K562 (cell line): Measurements from ENCODE around the gene C3. TPM values are rescaled to one million over a fixed set of nuclear protein-coding genes. Genes with fewer than 3 reads are reported as not detected.

ENCODE experiments used
- ADNP ChIP-seq: fragments of 200-800 bp; sonication (Bioruptor generic); IDR thresholded peaks from 2 replicates; pipeline ENCODE4 v1.6.1; 2016; ENCODE audit warnings: missing genetic modification characterization, missing compliant biosample characterization
- ATF1 ChIP-seq, 2 experiments: fragments of 450-650 bp in 1 of 2; IDR thresholded peaks; 2 replicates each; pipeline ENCODE4 v1.6.1; 2016; ENCODE audit warnings: missing compliant biosample characterization in 1 of 2, missing genetic modification characterization in 1 of 2
- ATF7 ChIP-seq: fragments of 450-650 bp; IDR thresholded peaks from 2 replicates; pipeline ENCODE4 v1.7.1; 2014; ENCODE audit warnings: mild to moderate bottlenecking, moderate library complexity
- C11orf30 ChIP-seq: fragments of 450-650 bp; IDR thresholded peaks from 2 replicates; pipeline ENCODE4 v1.6.1; 2016; ENCODE audit warnings: low read depth, mild to moderate bottlenecking
- CBFA2T2 ChIP-seq: fragments of 450-650 bp; conservative IDR thresholded peaks from 2 replicates; pipeline ENCODE4 v1.6.1; 2017; ENCODE audit warnings: mild to moderate bottlenecking
- DDX20 ChIP-seq: fragments of 450-650 bp; IDR thresholded peaks from 2 replicates; pipeline ENCODE4 v1.6.1; 2016; ENCODE audit warnings: missing genetic modification characterization, low read depth, mild to moderate bottlenecking, missing compliant biosample characterization, moderate library complexity
- FOXM1 ChIP-seq, 2 experiments: fragments of 450-650 bp in 1 of 2; sonication (generic) in 1 of 2; formaldehyde crosslinking in 1 of 2; IDR thresholded peaks; 2 replicates each; pipeline versions ENCODE4 v1.6.1 to v1.9.0; 2017 to 2022; ENCODE audit warnings: low read depth in 2 of 2, mild to moderate bottlenecking in 2 of 2, missing genetic modification reagents in 1 of 2, moderate library complexity in 1 of 2
- KDM5B ChIP-seq: fragments of 200-600 bp; sonication (generic); IDR thresholded peaks from 2 replicates; pipeline ENCODE4 v1.6.1; 2012; ENCODE audit warnings: low read depth, mild to moderate bottlenecking, moderate library complexity, low read length, control low read depth, inconsistent platforms; ENCODE audit not compliant: insufficient replicate concordance
- KHSRP ChIP-seq: fragments of 450-650 bp; IDR thresholded peaks from 2 replicates; pipeline ENCODE4 v1.6.1; 2017
- L3MBTL2 ChIP-seq: fragments of 450-650 bp; IDR thresholded peaks from 2 replicates; pipeline ENCODE4 v1.6.1; 2016; ENCODE audit warnings: mild to moderate bottlenecking, moderate library complexity
- MCM3 ChIP-seq: fragments of 450-650 bp; IDR thresholded peaks from 2 replicates; pipeline ENCODE4 v1.6.1; 2016
- NR4A1 ChIP-seq, 2 experiments: fragments of 250-450 bp in 1 of 2; fragments of 450-650 bp in 1 of 2; sonication (Bioruptor Pico) in 1 of 2; IDR thresholded peaks; 2 replicates each; pipeline versions ENCODE4 v1.4.0 to v1.6.1; 2016 to 2020; ENCODE audit warnings: mild to moderate bottlenecking in 2 of 2, missing compliant biosample characterization in 1 of 2, missing genetic modification characterization in 1 of 2, moderate library complexity in 1 of 2
- PHB ChIP-seq: fragments of 250-450 bp; sonication (Bioruptor Pico); IDR thresholded peaks from 2 replicates; pipeline ENCODE4 v1.5.0; 2021
- PPARD ChIP-seq: fragments of 250-450 bp; sonication (Bioruptor Pico); IDR thresholded peaks from 2 replicates; pipeline ENCODE4 v1.8.0; 2022; ENCODE audit warnings: inconsistent platforms, mild to moderate bottlenecking, moderate library complexity
- STAT5B ChIP-seq: fragments of 250-450 bp; sonication (Bioruptor Pico); IDR thresholded peaks from 2 replicates; pipeline ENCODE4 v1.8.0; 2021; ENCODE audit warnings: mild to moderate bottlenecking, inconsistent platforms
- TAF1 ChIP-seq: IDR thresholded peaks from 2 replicates; pipeline ENCODE4 v1.6.1; 2011; ENCODE audit warnings: mild to moderate bottlenecking, low read length, moderate library complexity; ENCODE audit not compliant: insufficient read depth, control insufficient read depth, severe bottlenecking; ENCODE audit errors: extremely low read depth
- TBP ChIP-seq: optimal IDR thresholded peaks from 2 replicates; pipeline ENCODE3; 2011; ENCODE audit warnings: low read depth, low read length, improper control_type of control experiment
- ZKSCAN1 ChIP-seq: fragments of 150-350 bp; IDR thresholded peaks from 2 replicates; pipeline ENCODE4 v1.6.1; 2016; ENCODE audit warnings: low read depth, low read length
- ZNF124 ChIP-seq: sonication (generic); formaldehyde crosslinking; IDR thresholded peaks from 2 replicates; pipeline ENCODE4 v1.8.1; 2022; ENCODE audit warnings: missing genetic modification reagents
- ZNF696 ChIP-seq: fragments of 250-450 bp; sonication (Bioruptor Pico); conservative IDR thresholded peaks from 2 replicates; pipeline ENCODE4 v1.4.0; 2020; ENCODE audit warnings: mild to moderate bottlenecking, moderate library complexity
- polyA plus RNA-seq, 8 experiments: library from polyadenylated mRNA; depleted of rRNA in 4 of 8; stranded (reverse) in 5 of 8; unstranded in 3 of 8; fragments of >200 nt; fragmentation: Nextera tagmentation in 2 of 8; fragmentation: Illumina TruSeq in 1 of 8; extraction: Ambion mirVana in 2 of 8; extraction: Trizol in 1 of 8; gene quantifications; 2 replicates each; pipeline versions ENCODE4 v1.2.1 to v1.2.3, GENCODE V29; 2011 to 2014; ENCODE audit warnings: inconsistent platforms in 1 of 8, missing spikeins in 1 of 8
- total RNA-seq, 7 experiments: library from RNA; depleted of rRNA in 6 of 7; stranded (reverse); fragments of >200 nt in 6 of 7; fragmentation: Illumina TruSeq in 2 of 7; extraction: Trizol in 2 of 7; gene quantifications; 2 replicates each; pipeline versions ENCODE4 v1.2.1 to v1.2.3, GENCODE V29; 2011 to 2021; ENCODE audit warnings: low replicate concordance in 1 of 7
- TF ChIP-seq, protein P1 (sequence below): fragments of 250-450 bp; sonication (Bioruptor Pico); IDR thresholded peaks from 2 replicates; pipeline ENCODE4 v1.6.1; 2021; ENCODE audit warnings: mild to moderate bottlenecking
- TF ChIP-seq, protein P2 (sequence below): sonication (generic); formaldehyde crosslinking; IDR thresholded peaks from 2 replicates; pipeline ENCODE4 v1.9.0; 2022; ENCODE audit warnings: mild to moderate bottlenecking, missing genetic modification reagents

C3 gene
- total and polyA plus RNA-seq, 9 of the 15 experiments (the other 6 are each of a cell fraction or from before 2014, with no cell fraction given): 0.59 to 10.6 (median 2.2) TPM

DNA sequence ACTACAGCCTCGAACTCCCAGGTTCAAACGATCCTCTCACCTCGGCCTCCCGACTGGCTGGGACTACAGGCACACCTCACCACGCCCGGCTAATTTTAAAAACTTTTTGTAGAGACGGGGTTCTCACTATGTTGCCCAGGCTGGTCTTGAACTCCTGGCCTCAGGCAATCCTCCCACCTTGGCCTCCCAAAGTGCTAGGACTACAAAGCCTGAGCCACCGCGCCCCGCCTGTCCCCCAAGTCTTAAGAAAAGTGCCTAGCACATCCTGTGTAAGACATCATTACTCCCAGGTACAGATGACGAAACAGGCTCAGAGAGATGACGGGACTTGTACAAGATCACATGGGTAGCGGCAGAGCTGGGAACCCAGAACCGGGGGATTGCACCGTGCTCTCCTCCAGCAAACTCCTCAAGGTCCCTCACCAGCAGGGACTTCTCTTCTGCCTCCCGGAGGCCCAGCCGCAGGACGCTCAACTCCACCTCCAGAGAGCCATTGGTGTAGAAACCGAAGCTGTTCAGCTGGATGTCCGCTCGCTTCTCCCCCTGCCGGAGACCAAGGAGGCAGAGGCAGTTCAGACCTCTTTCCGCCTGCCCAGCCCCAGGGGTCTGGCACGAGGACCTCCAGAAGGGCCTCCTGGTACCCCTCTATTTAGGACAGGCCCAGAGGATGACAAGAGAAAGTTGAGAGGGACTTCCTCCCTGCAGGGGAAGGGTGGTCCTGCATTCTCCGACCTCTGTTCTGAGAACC lies 15.9 kb upstream of the C3 start (continued):
- TF ChIP-seq TAF1: peak; percentile 62
- TF ChIP-seq KDM5B: peak; percentile 85
- no peak for TF ChIP-seq CBFA2T2
- TF ChIP-seq ATF1 (CRISPR knock-in tag; IDR thresholded peaks at IDR 0.05): no peak
- peak; percentile 86 for TF ChIP-seq ATF1 (tag; IDR thresholded peaks at IDR 0.05)
- TF ChIP-seq KHSRP: no peak
- no peak for TF ChIP-seq FOXM1 (IDR thresholded peaks at IDR 0.05; ENCODE audit: low read depth)
- no peak for TF ChIP-seq FOXM1 (CRISPR knock-in tag; IDR thresholded peaks at IDR 0.05; ENCODE audit: low read depth)
- TF ChIP-seq NR4A1 (CRISPR knock-in tag; IDR thresholded peaks at IDR 0.05): no peak
- no peak for TF ChIP-seq NR4A1 (tag; IDR thresholded peaks at IDR 0.05)
- TF ChIP-seq TBP: peak; percentile 41
- TF ChIP-seq ZNF696 (CRISPR knock-in tag): no peak
- no peak for TF ChIP-seq ZKSCAN1
- no peak for TF ChIP-seq PHB (CRISPR knock-in tag)
- peak; percentile 52 for TF ChIP-seq C11orf30
- no peak for TF ChIP-seq DDX20 (tag)
- TF ChIP-seq ADNP: 0 out of 2 replicates have a peak, but pooled peaks have one; percentile 30
- TF ChIP-seq ZNF124 (CRISPR knock-in tag): no peak
- TF ChIP-seq PPARD: no peak
- TF ChIP-seq ATF7: peak; percentile 77
- peak; percentile 79 for TF ChIP-seq L3MBTL2
- TF ChIP-seq, protein P1, sequence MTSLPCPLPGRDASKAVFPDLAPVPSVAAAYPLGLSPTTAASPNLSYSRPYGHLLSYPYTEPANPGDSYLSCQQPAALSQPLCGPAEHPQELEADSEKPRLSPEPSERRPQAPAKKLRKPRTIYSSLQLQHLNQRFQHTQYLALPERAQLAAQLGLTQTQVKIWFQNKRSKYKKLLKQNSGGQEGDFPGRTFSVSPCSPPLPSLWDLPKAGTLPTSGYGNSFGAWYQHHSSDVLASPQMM (CRISPR knock-in tag): no peak
- TF ChIP-seq MCM3: no peak
- no peak for TF ChIP-seq STAT5B
- TF ChIP-seq, protein P2, sequence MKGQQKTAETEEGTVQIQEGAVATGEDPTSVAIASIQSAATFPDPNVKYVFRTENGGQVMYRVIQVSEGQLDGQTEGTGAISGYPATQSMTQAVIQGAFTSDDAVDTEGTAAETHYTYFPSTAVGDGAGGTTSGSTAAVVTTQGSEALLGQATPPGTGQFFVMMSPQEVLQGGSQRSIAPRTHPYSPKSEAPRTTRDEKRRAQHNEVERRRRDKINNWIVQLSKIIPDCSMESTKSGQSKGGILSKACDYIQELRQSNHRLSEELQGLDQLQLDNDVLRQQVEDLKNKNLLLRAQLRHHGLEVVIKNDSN (CRISPR knock-in tag): peak; percentile 77
